Measurements from ENCODE around the gene SLC9A9. TPM values are rescaled to one million over a fixed set of nuclear protein-coding genes. Genes with fewer than 3 reads are reported as not detected.

SLC9A9 gene
- total RNA-seq, 3 donors from 2014 or later: 6.2 to 17.3 (median 7.8) TPM

- no peak for DNase-seq (ENCODE audit: low spot score in 2 of 2)
- Histone ChIP-seq H3K27ac (no peak overlapping the region), H3K9me3 (no peaks in the 10 kb centered on the region), H3K27me3 (no peaks in the 10 kb centered on the region), H3K4me3 (no peak overlapping the region), H3K4me1 (no peaks in the 10 kb centered on the region), H3K36me3 (no peaks in the 10 kb centered on the region)
- intact Hi-C loops (cut with DNase I; ENCODE audit: low total_unique reads): no loop called here
- TF ChIP-seq POLR2AphosphoS5 (IDR thresholded peaks at IDR 0.05) (no peak), POLR2A (IDR thresholded peaks at IDR 0.05) (no peak), CTCF (IDR thresholded peaks at IDR 0.05) (no peak)
These were observed 370.1 kb downstream of the SLC9A9 start for GRCh38 chr3:143478115-143478693.

GRCh38 chr3:143476965-143477640, 371.2 kb downstream of the SLC9A9 start:
- Histone ChIP-seq H3K9me3 (no peaks in the 10 kb centered on the region), H3K27me3 (no peaks in the 10 kb centered on the region), H3K4me1 (no peaks in the 10 kb centered on the region), H3K4me3 (no peak overlapping the region), H3K36me3 (no peaks in the 10 kb centered on the region), H3K27ac (no peak overlapping the region)
- intact Hi-C loops (cut with DNase I; ENCODE audit: low total_unique reads): no loop called here
- no peak for DNase-seq (ENCODE audit: low spot score in 2 of 2)
- TF ChIP-seq CTCF (IDR thresholded peaks at IDR 0.05) (no peak), POLR2AphosphoS5 (IDR thresholded peaks at IDR 0.05) (no peak), POLR2A (IDR thresholded peaks at IDR 0.05) (no peak)

GRCh38 chr3:143475981-143476380, 372.3 kb downstream of the SLC9A9 start:
- no peaks in the 10 kb centered on the region for H3K4me1 ChIP-seq
- no peak overlapping the region for H3K27ac ChIP-seq
- H3K9me3 ChIP-seq: no peaks in the 10 kb centered on the region
- no peak for DNase-seq (ENCODE audit: low spot score in 2 of 2)
- H3K4me3 ChIP-seq: no peak overlapping the region
- no peak for TF ChIP-seq POLR2AphosphoS5 (IDR thresholded peaks at IDR 0.05)
- no peak for TF ChIP-seq POLR2A (IDR thresholded peaks at IDR 0.05)
- TF ChIP-seq CTCF (IDR thresholded peaks at IDR 0.05): no peak
- intact Hi-C loops (cut with DNase I; ENCODE audit: low total_unique reads): no loop called here
- H3K27me3 ChIP-seq: no peaks in the 10 kb centered on the region
- no peaks in the 10 kb centered on the region for H3K36me3 ChIP-seq

- Histone ChIP-seq H3K4me1 (no peaks in the 10 kb centered on the region), H3K4me3 (no peak overlapping the region), H3K9me3 (no peaks in the 10 kb centered on the region), H3K27ac (no peak overlapping the region), H3K27me3 (no peaks in the 10 kb centered on the region), H3K36me3 (no peaks in the 10 kb centered on the region)
- no peak for DNase-seq (ENCODE audit: low spot score in 2 of 2)
- TF ChIP-seq POLR2AphosphoS5 (IDR thresholded peaks at IDR 0.05): no peak
- no peak for TF ChIP-seq CTCF (IDR thresholded peaks at IDR 0.05)
- TF ChIP-seq POLR2A (IDR thresholded peaks at IDR 0.05): no peak
- intact Hi-C loops (cut with DNase I; ENCODE audit: low total_unique reads): no loop called here
These were observed 375.3 kb downstream of the SLC9A9 start for GRCh38 chr3:143472731-143473523.

- H3K4me3 ChIP-seq: no peak overlapping the region
- no peaks in the 10 kb centered on the region for H3K4me1 ChIP-seq
- no peaks in the 10 kb centered on the region for H3K27me3 ChIP-seq
- no peaks in the 10 kb centered on the region for H3K36me3 ChIP-seq
- no peak for DNase-seq (ENCODE audit: low spot score in 2 of 2)
- TF ChIP-seq POLR2A (IDR thresholded peaks at IDR 0.05) (no peak), CTCF (IDR thresholded peaks at IDR 0.05) (no peak), POLR2AphosphoS5 (IDR thresholded peaks at IDR 0.05) (no peak)
- H3K9me3 ChIP-seq: no peaks in the 10 kb centered on the region
- intact Hi-C loops (cut with DNase I; ENCODE audit: low total_unique reads): no loop called here
- no peak overlapping the region for H3K27ac ChIP-seq
These were observed 376.6 kb downstream of the SLC9A9 start for GRCh38 chr3:143471705-143472104.

Measured in breast epithelium (tissue), 4 donors.